HEK293 (cell line): ENCODE results near the gene MUSTN1.

Experiments used
- CTCF ChIA-PET: fragments of 350-600 bp; formaldehyde crosslinking; extraction: SDS; loops from one replicate; lab custom pipeline; 2021; ENCODE audit warnings: antibody characterized with exemption; lab: Yijun Ruan, JAX
- POLR2A ChIA-PET: fragments of 300-600 bp; formaldehyde crosslinking; extraction: SDS; loops from one replicate; lab custom pipeline; 2020; ENCODE audit warnings: antibody characterized with exemption, inconsistent platforms; lab: Yijun Ruan, JAX
- H3K27ac ChIP-seq: fragments of 200-500 bp; sonication (Bioruptor generic); 2 replicates; pipeline ENCODE4 v1.5.1; 2014; ENCODE audit warnings: low read depth, low read length, control low read depth, inconsistent platforms; ENCODE audit errors: extremely low read depth
- H3K36me3 ChIP-seq, 2 experiments: fragments of 200-500 bp in 1 of 2; sonication (Bioruptor generic) in 1 of 2; 1 replicate in 1 of 2; 2 replicates in 1 of 2; pipeline ENCODE4 v1.5.1; 2014 to 2017; ENCODE audit warnings: inconsistent platforms in 2 of 2, low read length in 2 of 2; ENCODE audit not compliant: control insufficient read depth in 2 of 2, insufficient read depth in 1 of 2
- H3K4me1 ChIP-seq: fragments of 200-500 bp; sonication (Bioruptor generic); 2 replicates; pipeline ENCODE4 v1.5.1; 2014; ENCODE audit warnings: mild to moderate bottlenecking, low read length, inconsistent platforms; ENCODE audit not compliant: control insufficient read depth, insufficient read depth
- H3K4me3 ChIP-seq: 2 replicates; pipeline ENCODE4 v1.5.1; 2011; ENCODE audit warnings: low read depth, mild to moderate bottlenecking, control low read depth, low read length, moderate library complexity
- H3K9me3 ChIP-seq: fragments of 200-500 bp; sonication (Bioruptor generic); 2 replicates; pipeline ENCODE4 v1.5.1; 2014; ENCODE audit warnings: low read depth, low read length, inconsistent platforms; ENCODE audit not compliant: control insufficient read depth, insufficient read depth
- HOXA7 ChIP-seq: sonication (generic); formaldehyde crosslinking; IDR thresholded peaks from 2 replicates; pipeline ENCODE4 v1.8.1; 2022; ENCODE audit warnings: missing genetic modification reagents, borderline replicate concordance
- SALL2 ChIP-seq: fragments of 450-650 bp; formaldehyde crosslinking; IDR thresholded peaks from 2 replicates; pipeline ENCODE4 v1.5.0; 2017; ENCODE audit warnings: missing biosample characterization, mild to moderate bottlenecking, missing genetic modification characterization, borderline replicate concordance
- ZIC2 ChIP-seq: fragments of 450-650 bp; formaldehyde crosslinking; IDR thresholded peaks from 2 replicates; pipeline ENCODE4 v1.5.1; 2016; ENCODE audit warnings: missing biosample characterization, missing genetic modification characterization
- ZNF155 ChIP-seq: fragments of 450-650 bp; formaldehyde crosslinking; IDR thresholded peaks from 2 replicates; pipeline ENCODE4 v1.5.1; 2016; ENCODE audit warnings: missing biosample characterization, missing genetic modification characterization
- ZNF175 ChIP-seq: fragments of 450-650 bp; formaldehyde crosslinking; IDR thresholded peaks from 2 replicates; pipeline ENCODE4 v1.5.1; 2016; ENCODE audit warnings: missing biosample characterization, missing genetic modification characterization
- ZNF23 ChIP-seq: fragments of 450-650 bp; formaldehyde crosslinking; IDR thresholded peaks from 2 replicates; pipeline ENCODE4 v1.5.1; 2016; ENCODE audit warnings: missing biosample characterization, missing genetic modification characterization, borderline replicate concordance
- ZNF24 ChIP-seq: fragments of 450-650 bp; formaldehyde crosslinking; IDR thresholded peaks from 2 replicates; pipeline ENCODE4 v1.5.1; 2016; ENCODE audit warnings: missing biosample characterization, missing genetic modification characterization
- ZNF501 ChIP-seq: fragments of 450-650 bp; formaldehyde crosslinking; IDR thresholded peaks from 2 replicates; pipeline ENCODE4 v1.5.1; 2016; ENCODE audit warnings: missing biosample characterization, missing genetic modification characterization
- ZNF571 ChIP-seq: fragments of 450-650 bp; formaldehyde crosslinking; IDR thresholded peaks from 2 replicates; pipeline ENCODE4 v1.5.0; 2017; ENCODE audit warnings: missing biosample characterization, missing genetic modification characterization
- ZNF600 ChIP-seq: fragments of 450-650 bp; formaldehyde crosslinking; IDR thresholded peaks from 2 replicates; pipeline ENCODE4 v1.5.1; 2016; ENCODE audit warnings: missing biosample characterization, missing genetic modification characterization
- ZNF629 ChIP-seq: fragments of 450-650 bp; formaldehyde crosslinking; IDR thresholded peaks from 2 replicates; pipeline ENCODE4 v1.5.1; 2017; ENCODE audit warnings: missing biosample characterization, missing genetic modification characterization
- ZNF658 ChIP-seq: fragments of 450-650 bp; formaldehyde crosslinking; IDR thresholded peaks from 2 replicates; pipeline ENCODE4; 2016; ENCODE audit warnings: missing biosample characterization, missing genetic modification characterization
- ZNF660 ChIP-seq: fragments of 450-650 bp; IDR thresholded peaks from 2 replicates; pipeline ENCODE4 v1.5.1; 2018; ENCODE audit warnings: missing biosample characterization, mild to moderate bottlenecking, missing genetic modification characterization
- TF ChIP-seq, protein P1 (sequence below): fragments of 450-650 bp; formaldehyde crosslinking; optimal IDR thresholded peaks from 2 replicates; pipeline ENCODE3; 2016; ENCODE audit warnings: missing biosample characterization, mild to moderate bottlenecking, missing genetic modification characterization
- TF ChIP-seq, protein P2 (sequence below): fragments of 450-650 bp; formaldehyde crosslinking; IDR thresholded peaks from 2 replicates; pipeline ENCODE4 v1.5.1; 2016; ENCODE audit warnings: missing biosample characterization, missing genetic modification characterization
- TF ChIP-seq, protein P3 (sequence below): fragments of 450-650 bp; formaldehyde crosslinking; IDR thresholded peaks from 2 replicates; pipeline ENCODE4 v1.5.1; 2016; ENCODE audit warnings: missing biosample characterization, missing genetic modification characterization
- TF ChIP-seq, protein P4 (sequence below): fragments of 450-650 bp; formaldehyde crosslinking; IDR thresholded peaks from 2 replicates; pipeline ENCODE4 v1.5.1; 2016; ENCODE audit warnings: missing biosample characterization, missing genetic modification characterization
- TF ChIP-seq, protein P5 (sequence below): fragments of 450-650 bp; formaldehyde crosslinking; IDR thresholded peaks from 2 replicates; pipeline ENCODE4 v1.5.1; 2016; ENCODE audit warnings: missing biosample characterization, missing genetic modification characterization
- TF ChIP-seq, protein P6 (sequence below): IDR thresholded peaks from 2 replicates; pipeline ENCODE4 v1.6.1; 2011; ENCODE audit warnings: mild to moderate bottlenecking, low read depth, low read length, borderline replicate concordance

Gene MUSTN1

DNA sequence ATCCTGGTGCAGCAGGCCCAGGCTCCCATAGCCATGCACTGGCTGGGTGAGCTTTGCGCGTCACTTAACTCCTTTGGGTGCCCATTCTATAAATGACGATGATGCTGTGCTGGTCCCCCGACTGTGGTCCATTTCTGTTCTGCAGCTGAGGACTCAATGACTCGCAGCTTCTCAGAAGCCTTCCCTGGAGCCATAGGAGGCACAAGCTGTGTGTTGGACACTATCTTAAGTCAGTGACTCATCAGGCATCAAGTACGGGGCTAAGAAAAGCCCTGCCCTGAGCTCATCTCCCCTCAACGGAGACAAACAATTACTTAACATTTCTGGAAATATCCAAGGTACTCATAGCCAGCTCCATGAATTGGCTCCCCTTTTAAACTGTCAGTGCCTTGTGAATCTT lies 13.8 kb upstream of the MUSTN1 start (continued):
- TF ChIP-seq, protein P1, sequence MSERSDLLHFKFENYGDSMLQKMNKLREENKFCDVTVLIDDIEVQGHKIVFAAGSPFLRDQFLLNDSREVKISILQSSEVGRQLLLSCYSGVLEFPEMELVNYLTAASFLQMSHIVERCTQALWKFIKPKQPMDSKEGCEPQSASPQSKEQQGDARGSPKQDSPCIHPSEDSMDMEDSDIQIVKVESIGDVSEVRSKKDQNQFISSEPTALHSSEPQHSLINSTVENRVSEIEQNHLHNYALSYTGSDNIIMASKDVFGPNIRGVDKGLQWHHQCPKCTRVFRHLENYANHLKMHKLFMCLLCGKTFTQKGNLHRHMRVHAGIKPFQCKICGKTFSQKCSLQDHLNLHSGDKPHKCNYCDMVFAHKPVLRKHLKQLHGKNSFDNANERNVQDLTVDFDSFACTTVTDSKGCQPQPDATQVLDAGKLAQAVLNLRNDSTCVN (tag by site-specific recombination): no peak
- TF ChIP-seq, all 188 proteins: peak for 0

DNA sequence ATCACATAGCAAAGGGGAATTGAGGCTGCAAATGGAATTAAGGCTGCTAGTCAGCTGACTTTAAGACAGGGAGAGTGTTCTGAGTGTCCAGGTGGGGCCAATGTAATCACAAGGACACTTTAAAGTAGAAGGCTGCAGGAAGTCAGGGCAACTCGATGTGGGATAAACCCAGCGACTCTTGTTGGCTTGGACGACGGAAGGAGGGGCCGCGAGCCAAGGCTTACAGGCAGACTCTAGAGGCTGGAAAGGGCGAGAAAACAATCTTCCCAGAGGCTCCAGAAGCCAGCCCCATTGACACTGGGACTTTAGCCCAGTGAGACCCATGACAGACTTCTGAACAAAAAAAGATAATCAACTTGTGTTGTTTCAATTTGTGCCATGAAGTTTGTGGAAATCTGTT lies 12.9 kb upstream of the MUSTN1 start:
- Histone ChIP-seq H3K4me3 (no peak overlapping the region), H3K27ac (no peak overlapping the region), H3K9me3 (no peaks in the 10 kb centered on the region), H3K4me1 (no peaks in the 10 kb centered on the region), H3K36me3 (peaks cover 0 to 53% of the 10 kb centered on the region in 2 experiments; a peak in 2 of 3 replicates)
- POLR2A ChIA-PET: no interaction called here
- TF ChIP-seq ZNF571 (tag by site-specific recombination) (no peak), ZNF155 (tag by site-specific recombination) (no peak), ZNF501 (no peak), ZNF23 (tag by site-specific recombination) (no peak), SALL2 (tag by site-specific recombination) (no peak), ZNF24 (tag by site-specific recombination) (no peak)
- TF ChIP-seq, protein P2, sequence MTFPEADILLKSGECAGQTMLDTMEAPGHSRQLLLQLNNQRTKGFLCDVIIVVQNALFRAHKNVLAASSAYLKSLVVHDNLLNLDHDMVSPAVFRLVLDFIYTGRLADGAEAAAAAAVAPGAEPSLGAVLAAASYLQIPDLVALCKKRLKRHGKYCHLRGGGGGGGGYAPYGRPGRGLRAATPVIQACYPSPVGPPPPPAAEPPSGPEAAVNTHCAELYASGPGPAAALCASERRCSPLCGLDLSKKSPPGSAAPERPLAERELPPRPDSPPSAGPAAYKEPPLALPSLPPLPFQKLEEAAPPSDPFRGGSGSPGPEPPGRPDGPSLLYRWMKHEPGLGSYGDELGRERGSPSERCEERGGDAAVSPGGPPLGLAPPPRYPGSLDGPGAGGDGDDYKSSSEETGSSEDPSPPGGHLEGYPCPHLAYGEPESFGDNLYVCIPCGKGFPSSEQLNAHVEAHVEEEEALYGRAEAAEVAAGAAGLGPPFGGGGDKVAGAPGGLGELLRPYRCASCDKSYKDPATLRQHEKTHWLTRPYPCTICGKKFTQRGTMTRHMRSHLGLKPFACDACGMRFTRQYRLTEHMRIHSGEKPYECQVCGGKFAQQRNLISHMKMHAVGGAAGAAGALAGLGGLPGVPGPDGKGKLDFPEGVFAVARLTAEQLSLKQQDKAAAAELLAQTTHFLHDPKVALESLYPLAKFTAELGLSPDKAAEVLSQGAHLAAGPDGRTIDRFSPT (tag by site-specific recombination): no peak
- TF ChIP-seq, protein P3, sequence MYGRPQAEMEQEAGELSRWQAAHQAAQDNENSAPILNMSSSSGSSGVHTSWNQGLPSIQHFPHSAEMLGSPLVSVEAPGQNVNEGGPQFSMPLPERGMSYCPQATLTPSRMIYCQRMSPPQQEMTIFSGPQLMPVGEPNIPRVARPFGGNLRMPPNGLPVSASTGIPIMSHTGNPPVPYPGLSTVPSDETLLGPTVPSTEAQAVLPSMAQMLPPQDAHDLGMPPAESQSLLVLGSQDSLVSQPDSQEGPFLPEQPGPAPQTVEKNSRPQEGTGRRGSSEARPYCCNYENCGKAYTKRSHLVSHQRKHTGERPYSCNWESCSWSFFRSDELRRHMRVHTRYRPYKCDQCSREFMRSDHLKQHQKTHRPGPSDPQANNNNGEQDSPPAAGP: no peak
- TF ChIP-seq, protein P4, sequence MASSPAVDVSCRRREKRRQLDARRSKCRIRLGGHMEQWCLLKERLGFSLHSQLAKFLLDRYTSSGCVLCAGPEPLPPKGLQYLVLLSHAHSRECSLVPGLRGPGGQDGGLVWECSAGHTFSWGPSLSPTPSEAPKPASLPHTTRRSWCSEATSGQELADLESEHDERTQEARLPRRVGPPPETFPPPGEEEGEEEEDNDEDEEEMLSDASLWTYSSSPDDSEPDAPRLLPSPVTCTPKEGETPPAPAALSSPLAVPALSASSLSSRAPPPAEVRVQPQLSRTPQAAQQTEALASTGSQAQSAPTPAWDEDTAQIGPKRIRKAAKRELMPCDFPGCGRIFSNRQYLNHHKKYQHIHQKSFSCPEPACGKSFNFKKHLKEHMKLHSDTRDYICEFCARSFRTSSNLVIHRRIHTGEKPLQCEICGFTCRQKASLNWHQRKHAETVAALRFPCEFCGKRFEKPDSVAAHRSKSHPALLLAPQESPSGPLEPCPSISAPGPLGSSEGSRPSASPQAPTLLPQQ (tag by site-specific recombination): no peak
- CTCF ChIA-PET: interaction anchor here (1.0 to 1.7 kb wide), 3 partner anchors 19 to 224 kb away, joined by 3 to 6 read pairs (median 3); no protein-coding TSS in a partner anchor

DNA sequence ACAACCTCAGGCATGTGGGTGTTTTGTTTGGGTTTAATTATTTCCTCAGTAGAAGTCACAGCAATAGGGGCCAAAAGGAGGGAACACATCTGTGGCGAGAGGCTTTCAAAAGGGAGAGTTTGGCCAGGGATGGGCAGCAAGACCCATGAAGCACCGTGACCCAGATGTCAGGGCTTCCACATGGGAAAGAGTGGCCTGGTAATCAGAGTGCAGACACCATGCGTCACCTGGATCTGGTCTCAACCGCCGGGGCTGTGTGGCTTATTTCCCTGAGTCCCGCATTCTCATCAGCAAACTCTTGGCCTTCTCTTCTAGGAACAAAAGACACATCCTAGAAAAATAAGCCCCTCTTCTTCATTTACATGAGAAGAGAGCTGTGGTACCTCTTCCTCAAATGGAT lies 12.4 kb upstream of the MUSTN1 start:
- Histone ChIP-seq H3K4me1 (no peaks in the 10 kb centered on the region), H3K4me3 (no peak overlapping the region), H3K36me3 (peaks cover 0 to 55% of the 10 kb centered on the region in 2 experiments; a peak in 2 of 3 replicates), H3K9me3 (no peaks in the 10 kb centered on the region), H3K27ac (no peak overlapping the region)
- POLR2A ChIA-PET: interaction anchor here (0.7 kb wide), 1 partner anchor 1493 kb away, joined by 3 read pairs; no protein-coding TSS in a partner anchor
- TF ChIP-seq, protein P5, sequence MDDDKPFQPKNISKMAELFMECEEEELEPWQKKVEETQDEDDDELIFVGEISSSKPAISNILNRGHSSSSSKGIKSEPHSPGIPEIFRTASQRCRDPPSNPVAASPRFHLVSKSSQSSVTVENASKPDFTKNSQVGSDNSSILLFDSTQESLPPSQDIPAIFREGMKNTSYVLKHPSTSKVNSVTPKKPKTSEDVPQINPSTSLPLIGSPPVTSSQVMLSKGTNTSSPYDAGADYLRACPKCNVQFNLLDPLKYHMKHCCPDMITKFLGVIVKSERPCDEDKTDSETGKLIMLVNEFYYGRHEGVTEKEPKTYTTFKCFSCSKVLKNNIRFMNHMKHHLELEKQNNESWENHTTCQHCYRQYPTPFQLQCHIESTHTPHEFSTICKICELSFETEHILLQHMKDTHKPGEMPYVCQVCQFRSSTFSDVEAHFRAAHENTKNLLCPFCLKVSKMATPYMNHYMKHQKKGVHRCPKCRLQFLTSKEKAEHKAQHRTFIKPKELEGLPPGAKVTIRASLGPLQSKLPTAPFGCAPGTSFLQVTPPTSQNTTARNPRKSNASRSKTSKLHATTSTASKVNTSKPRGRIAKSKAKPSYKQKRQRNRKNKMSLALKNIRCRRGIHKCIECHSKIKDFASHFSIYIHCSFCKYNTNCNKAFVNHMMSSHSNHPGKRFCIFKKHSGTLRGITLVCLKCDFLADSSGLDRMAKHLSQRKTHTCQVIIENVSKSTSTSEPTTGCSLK (tag by site-specific recombination): no peak
- TF ChIP-seq, protein P6, sequence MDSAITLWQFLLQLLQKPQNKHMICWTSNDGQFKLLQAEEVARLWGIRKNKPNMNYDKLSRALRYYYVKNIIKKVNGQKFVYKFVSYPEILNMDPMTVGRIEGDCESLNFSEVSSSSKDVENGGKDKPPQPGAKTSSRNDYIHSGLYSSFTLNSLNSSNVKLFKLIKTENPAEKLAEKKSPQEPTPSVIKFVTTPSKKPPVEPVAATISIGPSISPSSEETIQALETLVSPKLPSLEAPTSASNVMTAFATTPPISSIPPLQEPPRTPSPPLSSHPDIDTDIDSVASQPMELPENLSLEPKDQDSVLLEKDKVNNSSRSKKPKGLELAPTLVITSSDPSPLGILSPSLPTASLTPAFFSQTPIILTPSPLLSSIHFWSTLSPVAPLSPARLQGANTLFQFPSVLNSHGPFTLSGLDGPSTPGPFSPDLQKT: no peak
- TF ChIP-seq ZNF660 (tag by site-specific recombination) (no peak), ZNF175 (tag by site-specific recombination) (no peak), ZIC2 (no peak), ZNF658 (tag by site-specific recombination) (no peak), HOXA7 (no peak), ZNF629 (tag by site-specific recombination) (no peak), ZNF600 (tag by site-specific recombination) (no peak)
- CTCF ChIA-PET: interaction anchor here (1.0 kb wide), 1 partner anchor 224 kb away, joined by 3 read pairs; no protein-coding TSS in a partner anchor
